ENCODE data around the gene OR2A2.

DNA sequence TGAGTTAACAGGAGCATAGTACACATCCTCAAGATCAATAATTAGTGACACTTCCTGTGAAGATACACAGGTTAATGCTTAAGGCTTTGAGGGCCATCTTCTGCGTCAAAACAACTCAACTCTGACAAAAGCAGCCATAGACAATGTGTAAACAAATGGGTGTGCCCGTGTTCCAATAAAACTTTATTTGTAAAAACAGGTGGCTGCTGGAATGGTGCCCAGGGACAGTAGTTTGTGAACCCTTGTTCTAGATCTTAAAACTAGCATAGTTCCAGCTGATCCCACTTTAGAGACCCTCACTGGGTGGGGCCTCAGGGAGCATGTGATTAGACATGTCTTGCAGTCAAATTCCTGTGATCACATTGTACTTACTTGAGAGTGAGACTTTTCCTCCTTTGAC, 21.3 kb downstream of the OR2A2 start:
- TF ChIP-seq GATA2 (IDR thresholded peaks at IDR 0.05; ENCODE audit: low read depth, low read length) (no peak), GATA3 (IDR thresholded peaks at IDR 0.05; ENCODE audit: low read depth, low read length) (no peak)
